ENCODE results near the gene ARHGEF19. TPM values are rescaled to one million over a fixed set of nuclear protein-coding genes. Genes with fewer than 3 reads are reported as not detected.

Gene ARHGEF19
- total RNA-seq, 1 experiment from 2014 or later: 13.8 TPM

- H3K9ac ChIP-seq (ENCODE audit: low read length): peak overlapping the region; percentile 93
- peaks cover 19% of the 10 kb centered on the region for H3F3A ChIP-seq (ENCODE audit: low read length, unreplicated experiment)
- no peaks in the 10 kb centered on the region for H3K9me2 ChIP-seq (replicated peaks; ENCODE audit: low read length)
- H3K4me3 ChIP-seq (ENCODE audit: low read length): peak overlapping the region; percentile 83
- BruUV-seq (replicated peaks): no TSS peak
- intact Hi-C loops (cut with micrococcal nuclease): no loop called here
- peak overlapping the region; percentile 74 for H3K27ac ChIP-seq (ENCODE audit: low read length)
- H4K20me1 ChIP-seq (ENCODE audit: low read length): peaks cover 72% of the 10 kb centered on the region
- H3K4me2 ChIP-seq (ENCODE audit: low read length): peak overlapping the region; percentile 96
- peaks cover 60% of the 10 kb centered on the region for H3K4me1 ChIP-seq (ENCODE audit: insufficient read depth, low read length)
- ChIA-PET CTCF (no interaction called here), POLR2A (ENCODE audit: unreplicated experiment) (interaction anchor here (0.6 to 0.7 kb wide), 2 partner anchors 21 to 29 kb away, joined by 3 to 4 read pairs; no protein-coding TSS in a partner anchor)
- H2AFZ ChIP-seq (ENCODE audit: low read length): no peak overlapping the region
- peaks cover 100% of the 10 kb centered on the region for H3K79me2 ChIP-seq (ENCODE audit: low read length)
- no peak for TF ChIP-seq EZH2 (IDR thresholded peaks at IDR 0.05; ENCODE audit: low read length, unreplicated experiment)
- no peak for TF ChIP-seq EZH2phosphoT487 (IDR thresholded peaks at IDR 0.05; ENCODE audit: borderline replicate concordance, low read length)
- no peak for TF ChIP-seq CTCF (conservative IDR thresholded peaks at IDR 0.05; ENCODE audit: low read depth, low read length)
- H3K9me3 ChIP-seq (ENCODE audit: low read length): no peaks in the 10 kb centered on the region
- H3K36me3 ChIP-seq (ENCODE audit: low read depth, low read length): peaks cover 72% of the 10 kb centered on the region
- DNase-seq (no peak), ATAC-seq (no peak)
- H3K27me3 ChIP-seq (ENCODE audit: low read length): no peaks in the 10 kb centered on the region
Measured at GRCh38 chr1:16152481-16153087, 59.9 kb downstream of the ARHGEF19 start.

- Histone ChIP-seq H3K79me2 (ENCODE audit: low read length) (peaks cover 100% of the 10 kb centered on the region), H3F3A (ENCODE audit: low read length, unreplicated experiment) (peaks cover 23% of the 10 kb centered on the region), H3K4me1 (ENCODE audit: insufficient read depth, low read length) (peaks cover 60% of the 10 kb centered on the region), H2AFZ (ENCODE audit: low read length) (no peak overlapping the region), H3K9me2 (replicated peaks; ENCODE audit: low read length) (no peaks in the 10 kb centered on the region), H3K36me3 (ENCODE audit: low read depth, low read length) (peaks cover 76% of the 10 kb centered on the region), H3K4me2 (ENCODE audit: low read length) (peak overlapping the region; percentile 96), H3K9ac (ENCODE audit: low read length) (peak overlapping the region; percentile 93), H3K27ac (ENCODE audit: low read length) (peak overlapping the region; percentile 52), H3K27me3 (ENCODE audit: low read length) (no peaks in the 10 kb centered on the region), H3K4me3 (ENCODE audit: low read length) (peak overlapping the region; percentile 83), H4K20me1 (ENCODE audit: low read length) (peaks cover 72% of the 10 kb centered on the region), H3K9me3 (ENCODE audit: low read length) (no peaks in the 10 kb centered on the region)
- POLR2A ChIA-PET (ENCODE audit: unreplicated experiment): interaction anchor here (0.6 kb wide), 1 partner anchor 29 kb away, joined by 3 read pairs; no protein-coding TSS in a partner anchor
- BruUV-seq (replicated peaks): no TSS peak
- no peak for DNase-seq
- no peak for TF ChIP-seq EZH2phosphoT487 (IDR thresholded peaks at IDR 0.05; ENCODE audit: borderline replicate concordance, low read length)
- no peak for TF ChIP-seq EZH2 (IDR thresholded peaks at IDR 0.05; ENCODE audit: low read length, unreplicated experiment)
- TF ChIP-seq CTCF (conservative IDR thresholded peaks at IDR 0.05; ENCODE audit: low read depth, low read length): no peak
- ATAC-seq: no peak
- intact Hi-C loops (cut with micrococcal nuclease): no loop called here
- CTCF ChIA-PET: no interaction called here
Measured at GRCh38 chr1:16151995-16152384, 60.5 kb downstream of the ARHGEF19 start.
